Measurements from ENCODE around the gene C1orf94. TPM values are rescaled to one million over a fixed set of nuclear protein-coding genes. Genes with fewer than 3 reads are reported as not detected.

C1orf94 gene
- total and polyA plus RNA-seq, 2 of the 8 experiments (the other 6 are each of a cell fraction or from before 2014, with no cell fraction given): 5.8 to 12.5 TPM

- peak overlapping the region; percentile 14 for H4K91ac ChIP-seq (replicated peaks; ENCODE audit: insufficient read length, low read length)
- H3K23me2 ChIP-seq (ENCODE audit: low read depth, low read length): no peaks in the 10 kb centered on the region
- H2BK5ac ChIP-seq (ENCODE audit: low read depth, low read length): no peak overlapping the region
- TF ChIP-seq ZNF274 (IDR thresholded peaks at IDR 0.05; ENCODE audit: borderline replicate concordance, extremely low read depth, low read length) (no peak), EGR1 (IDR thresholded peaks at IDR 0.05; ENCODE audit: borderline replicate concordance, low read depth, low read length) (no peak), EP300 (IDR thresholded peaks at IDR 0.05; ENCODE audit: borderline replicate concordance in 1 of 2, low read depth in 2 of 2, low read length in 2 of 2) (no peak), TEAD4 (IDR thresholded peaks at IDR 0.05; ENCODE audit: low read depth, low read length) (no peak)
- no peak overlapping the region for H3K56ac ChIP-seq (replicated peaks; ENCODE audit: insufficient read length, low read depth, low read length)
- no peak overlapping the region for H2BK20ac ChIP-seq (ENCODE audit: low read length)
- H3K23ac ChIP-seq (ENCODE audit: insufficient read length): no peak overlapping the region
- peak overlapping the region; percentile 38 to 47; a peak in 2 of 4 replicates for H3K4me2 ChIP-seq (ENCODE audit: insufficient read depth in 1 of 2, low read depth in 2 of 2, low read length in 2 of 2)
- no peaks in the 10 kb centered on the region for H3K36me3 ChIP-seq (ENCODE audit: control insufficient read depth in 2 of 4, insufficient read depth in 4 of 4, low read length in 3 of 4)
- H2BK15ac ChIP-seq (ENCODE audit: low read length): no peak overlapping the region
- no peak overlapping the region for H4K5ac ChIP-seq (ENCODE audit: insufficient read length, low read depth, low read length)
- FAIRE-seq (peak; percentile 13), DNase-seq (ENCODE audit: low read depth in 1 of 2, low spot score in 2 of 2) (no peak)
- H3K27me3 ChIP-seq (replicated peaks in 1 of 4; ENCODE audit: control insufficient read depth in 3 of 4, extremely low read depth in 1 of 4, insufficient read depth in 3 of 4, low read length in 3 of 4): no peaks in the 10 kb centered on the region
- no peak overlapping the region for H3K14ac ChIP-seq (ENCODE audit: insufficient read length)
- H3K9ac ChIP-seq (replicated peaks in 1 of 4; ENCODE audit: extremely low read depth in 1 of 4, low read depth in 3 of 4, low read length in 3 of 4): no peak overlapping the region
- H2BK120ac ChIP-seq (replicated peaks; ENCODE audit: low read depth, low read length): peak overlapping the region; percentile 44
- no peak overlapping the region for H4K8ac ChIP-seq (ENCODE audit: extremely low read depth, insufficient read depth, low read length)
- H2AFZ ChIP-seq (ENCODE audit: low read length): peak overlapping the region; percentile 63
- CTCF ChIA-PET (ENCODE audit: partially characterized antibody): interaction anchor here (0.7 kb wide), 1 partner anchor 136 kb away, joined by 4 read pairs; no protein-coding TSS in a partner anchor
- no peak overlapping the region for H2AK5ac ChIP-seq (ENCODE audit: low read depth, low read length)
- H3K4me3 ChIP-seq (ENCODE audit: extremely low read depth in 1 of 4, insufficient read depth in 2 of 4, low read depth in 3 of 4, low read length in 4 of 4): peak overlapping the region in 1 of 4 experiments; percentile 42; a peak in 1 of 8 replicates
- no peak overlapping the region for H2BK12ac ChIP-seq (ENCODE audit: low read depth, low read length)
- H3K4ac ChIP-seq (replicated peaks; ENCODE audit: insufficient read length, low read depth, low read length): no peak overlapping the region
- no peaks in the 10 kb centered on the region for H3K79me2 ChIP-seq (ENCODE audit: control insufficient read depth in 1 of 2, insufficient read depth in 2 of 2, low read length in 2 of 2)
- H4K20me1 ChIP-seq (replicated peaks in 1 of 2; ENCODE audit: control insufficient read depth in 1 of 2, insufficient read depth in 2 of 2, low read length in 2 of 2): no peaks in the 10 kb centered on the region
- H3K27ac ChIP-seq (ENCODE audit: low read depth, low read length): no peak overlapping the region
- no peaks in the 10 kb centered on the region for H3K79me1 ChIP-seq (ENCODE audit: low read depth, low read length)
- POLR2A ChIA-PET (ENCODE audit: partially characterized antibody): interaction anchor here (1.0 to 1.4 kb wide), 4 partner anchors 9 to 279 kb away, joined by 3 to 5 read pairs (median 3); no protein-coding TSS in a partner anchor
- H3K4me1 ChIP-seq (replicated peaks in 1 of 4; ENCODE audit: control insufficient read depth in 3 of 4, insufficient read depth in 4 of 4, low read length in 3 of 4): no peaks in the 10 kb centered on the region
- 59% methylated on average over 3 of the region's 3 CpGs; no CpG with 5 or more reads in 1 of the 2 experiments for WGBS, 2 experiments (ENCODE audit: extremely low coverage in 1 of 2, insufficient coverage in 1 of 2, insufficient read length in 1 of 2, insufficient replicate concordance in 2 of 2, low coverage in 1 of 2, low lambda C conversion rate in 2 of 2, missing lambda C conversion rate in 1 of 2)
- H3K9me3 ChIP-seq (ENCODE audit: insufficient read depth in 2 of 2, low read depth in 1 of 2, low read length in 1 of 2): no peaks in the 10 kb centered on the region
- no peak overlapping the region; the same call in 1 of the 2 replicates for H3K18ac ChIP-seq (ENCODE audit: extremely low read depth, low read length)
Observed at GRCh38 chr1:34250342-34250741, 73.6 kb downstream of the C1orf94 start.

Data from H1 (cell line).